Measurements from ENCODE around the gene SLC7A8. TPM values are rescaled to one million over a fixed set of nuclear protein-coding genes. Genes with fewer than 3 reads are reported as not detected.

Gene SLC7A8
- total and polyA plus RNA-seq, 4 experiments from 2014 or later = 0.56 to 4.1 (median 1.5) TPM

- Mint-ChIP-seq H3K27me3 (no peaks in the 10 kb centered on the region), H3K4me1 (peaks cover 0 to 9% (median 8%) of the 10 kb centered on the region in 4 donors), H3K4me3 (no peak overlapping the region), H3K27ac (no peak overlapping the region), H3K9me3 (no peaks in the 10 kb centered on the region), H3K36me3 (peaks cover 54 to 75% of the 10 kb centered on the region in 2 donors)
- ChIA-PET POLR2A (ENCODE audit: partially characterized antibody) (interaction anchor here (0.5 to 0.9 kb wide), 3 partner anchors 8 to 20 kb away, joined by 3 to 4 read pairs (median 3); partner anchors contain the start of gene ACIN1), CTCF (ENCODE audit: partially characterized antibody) (interaction anchor here (1.3 to 5.6 kb wide), 5 partner anchors 11 to 92 kb away, joined by 3 to 47 read pairs (median 6); partner anchors contain the start of genes ACIN1 and C14orf119)
- no peak overlapping the region for H3K4me3 ChIP-seq (ENCODE audit: low read length in 2 of 2)
- H3K27me3 ChIP-seq (ENCODE audit: insufficient read depth, low read length) = no peaks in the 10 kb centered on the region
- no peaks in the 10 kb centered on the region for H3K4me1 ChIP-seq (ENCODE audit: insufficient read depth, low read length)
- intact Hi-C loops (cut with micrococcal nuclease) = no loop called here
- no peak overlapping the region for H3K27ac ChIP-seq (ENCODE audit: low read depth, low read length)
- no peak for DNase-seq
- peaks cover 82% of the 10 kb centered on the region for H3K36me3 ChIP-seq (ENCODE audit: insufficient read depth, low read length)
- no peaks in the 10 kb centered on the region for H3K9me3 ChIP-seq (ENCODE audit: control insufficient read depth in 1 of 2, low read length in 2 of 2)
These were observed 103.7 kb downstream of the SLC7A8 start for GRCh38 chr14:23079716-23080115.

- no peaks in the 10 kb centered on the region for H3K9me3 Mint-ChIP-seq
- H3K4me3 Mint-ChIP-seq = no peak overlapping the region
- ChIA-PET POLR2A (ENCODE audit: partially characterized antibody) (no interaction called here), CTCF (ENCODE audit: partially characterized antibody) (interaction anchor here (1.1 to 5.6 kb wide), 7 partner anchors 10 to 92 kb away, joined by 3 to 47 read pairs (median 9); partner anchors contain the start of genes ACIN1, C14orf119 and CDH24)
- H3K27me3 Mint-ChIP-seq = no peaks in the 10 kb centered on the region
- Histone ChIP-seq H3K27me3 (ENCODE audit: insufficient read depth, low read length) (no peaks in the 10 kb centered on the region), H3K36me3 (ENCODE audit: insufficient read depth, low read length) (peaks cover 83% of the 10 kb centered on the region), H3K4me3 (ENCODE audit: low read length in 2 of 2) (no peak overlapping the region), H3K9me3 (ENCODE audit: control insufficient read depth in 1 of 2, low read length in 2 of 2) (no peaks in the 10 kb centered on the region), H3K4me1 (ENCODE audit: insufficient read depth, low read length) (no peaks in the 10 kb centered on the region), H3K27ac (ENCODE audit: low read depth, low read length) (no peak overlapping the region)
- peaks cover 51 to 80% of the 10 kb centered on the region in 2 donors for H3K36me3 Mint-ChIP-seq
- DNase-seq = no peak
- H3K4me1 Mint-ChIP-seq = peaks cover 0 to 9% (median 8%) of the 10 kb centered on the region in 4 donors
- H3K27ac Mint-ChIP-seq = peak overlapping the region in 1 of 7 donors; percentile 9
- intact Hi-C loops (cut with micrococcal nuclease) = no loop called here
These were observed 104.8 kb downstream of the SLC7A8 start for GRCh38 chr14:23078692-23079116.

GRCh38 chr14:23077962-23078361 is 105.5 kb downstream of the SLC7A8 start:
- peaks cover 51 to 79% of the 10 kb centered on the region in 2 donors for H3K36me3 Mint-ChIP-seq
- no peaks in the 10 kb centered on the region for H3K27me3 Mint-ChIP-seq
- Histone ChIP-seq H3K9me3 (ENCODE audit: control insufficient read depth in 1 of 2, low read length in 2 of 2) (no peaks in the 10 kb centered on the region), H3K27ac (ENCODE audit: low read depth, low read length) (no peak overlapping the region), H3K27me3 (ENCODE audit: insufficient read depth, low read length) (no peaks in the 10 kb centered on the region), H3K4me3 (ENCODE audit: low read length in 2 of 2) (no peak overlapping the region), H3K4me1 (ENCODE audit: insufficient read depth, low read length) (no peaks in the 10 kb centered on the region), H3K36me3 (ENCODE audit: insufficient read depth, low read length) (peaks cover 83% of the 10 kb centered on the region)
- intact Hi-C loops (cut with micrococcal nuclease) = loop anchor here (1.0 to 2.0 kb wide), 3 partner anchors 9 to 109 kb away; no protein-coding TSS in a partner anchor
- POLR2A ChIA-PET (ENCODE audit: partially characterized antibody) = interaction anchor here (0.9 to 2.4 kb wide), 4 partner anchors 9 to 43 kb away, joined by 3 to 16 read pairs (median 4); partner anchors contain the start of genes ACIN1 and C14orf119
- H3K9me3 Mint-ChIP-seq = no peaks in the 10 kb centered on the region
- DNase-seq = no peak
- peak overlapping the region in 1 of 7 donors; percentile 59 for H3K27ac Mint-ChIP-seq
- no peak overlapping the region for H3K4me3 Mint-ChIP-seq
- CTCF ChIA-PET (ENCODE audit: partially characterized antibody) = interaction anchor here (1.0 to 5.6 kb wide), 21 partner anchors 8 to 358 kb away, joined by 3 to 47 read pairs (median 6); partner anchors contain the start of genes ACIN1, C14orf119, CDH24 and CEBPE
- peaks cover 0 to 9% (median 8%) of the 10 kb centered on the region in 4 donors for H3K4me1 Mint-ChIP-seq

GRCh38 chr14:23076785-23077408 is 106.6 kb downstream of the SLC7A8 start:
- Histone ChIP-seq H3K4me3 (ENCODE audit: low read length in 2 of 2) (no peak overlapping the region), H3K27me3 (ENCODE audit: insufficient read depth, low read length) (no peaks in the 10 kb centered on the region), H3K27ac (ENCODE audit: low read depth, low read length) (no peak overlapping the region), H3K9me3 (ENCODE audit: control insufficient read depth in 1 of 2, low read length in 2 of 2) (no peaks in the 10 kb centered on the region), H3K4me1 (ENCODE audit: insufficient read depth, low read length) (peaks cover 5% of the 10 kb centered on the region), H3K36me3 (ENCODE audit: insufficient read depth, low read length) (peaks cover 87% of the 10 kb centered on the region)
- Mint-ChIP-seq H3K4me1 (peaks cover 6 to 15% (median 10%) of the 10 kb centered on the region in 4 donors), H3K4me3 (no peak overlapping the region), H3K27me3 (no peaks in the 10 kb centered on the region), H3K27ac (peak overlapping the region in 3 of 7 donors; percentile 16 to 70 (median 57)), H3K9me3 (no peaks in the 10 kb centered on the region), H3K36me3 (peaks cover 55 to 87% of the 10 kb centered on the region in 2 donors)
- CTCF ChIA-PET (ENCODE audit: partially characterized antibody) = interaction anchor here (0.6 to 5.6 kb wide), 34 partner anchors 8 to 359 kb away, joined by 3 to 47 read pairs (median 4); partner anchors contain the start of genes ACIN1, AJUBA, C14orf119 and CDH24
- intact Hi-C loops (cut with micrococcal nuclease) = loop anchor here (1.0 to 2.0 kb wide), 3 partner anchors 8 to 110 kb away; no protein-coding TSS in a partner anchor
- DNase-seq = peak in 4 of 5 donors; percentile 25 to 42 (median 38)
- POLR2A ChIA-PET (ENCODE audit: partially characterized antibody) = interaction anchor here (1.1 to 2.4 kb wide), 6 partner anchors 8 to 277 kb away, joined by 3 to 16 read pairs (median 4); partner anchors contain the start of genes ACIN1 and C14orf119

Other genes with a start within 250 kb of the SLC7A8 start
- 10 to 100 TPM; 32.6 to 35.7 TPM for gene HAUS4, start 226.6 kb downstream of the SLC7A8 start, total RNA-seq
- 10 to 100 TPM; 29.1 to 31.3 TPM for gene HAUS4, start 226.6 kb downstream of the SLC7A8 start, polyA plus RNA-seq
- 1 to 10 TPM; 2.8 to 3.9 TPM for gene AJUBA, start 201.1 kb downstream of the SLC7A8 start, total RNA-seq
- gene AJUBA, start 201.1 kb downstream of the SLC7A8 start, polyA plus RNA-seq = 1 to 10 TPM in 1 of 2 donors, under 1 TPM in 1; 0.30 to 1.3 TPM
- gene C14orf93, start 173.5 kb downstream of the SLC7A8 start, total RNA-seq = 10 to 100 TPM; 13.2 to 13.3 TPM
- gene C14orf93, start 173.5 kb downstream of the SLC7A8 start, polyA plus RNA-seq = 1 to 10 TPM; 6.0 to 7.9 TPM
- 10 to 100 TPM; 31.4 to 33.6 TPM for gene PSMB5, start 148.8 kb downstream of the SLC7A8 start, total RNA-seq
- 10 to 100 TPM; 52.9 to 56.6 TPM for gene PSMB5, start 148.8 kb downstream of the SLC7A8 start, polyA plus RNA-seq
- not detected for gene PSMB11, start 141.4 kb downstream of the SLC7A8 start, total RNA-seq
- gene PSMB11, start 141.4 kb downstream of the SLC7A8 start, polyA plus RNA-seq = not detected
- 1 to 10 TPM; 1.3 to 1.6 TPM for gene CDH24, start 126.1 kb downstream of the SLC7A8 start, total RNA-seq
- gene CDH24, start 126.1 kb downstream of the SLC7A8 start, polyA plus RNA-seq = under 1 TPM; 0.15 to 0.53 TPM
- gene ACIN1, start 88.5 kb downstream of the SLC7A8 start, total RNA-seq = 100 to 1,000 TPM; 317 to 327 TPM
- 10 to 100 TPM in 1 of 2 donors, 1 to 10 TPM in 1; 1.2 to 20.5 TPM for gene ACIN1, start 88.5 kb downstream of the SLC7A8 start, polyA plus RNA-seq
- gene C14orf119, start 88.2 kb downstream of the SLC7A8 start, total RNA-seq = 10 to 100 TPM; 49.7 to 54.0 TPM
- gene C14orf119, start 88.2 kb downstream of the SLC7A8 start, polyA plus RNA-seq = 100 to 1,000 TPM in 1 of 2 donors, 10 to 100 TPM in 1; 80.1 to 147 TPM
- gene CIROP, start 78.7 kb downstream of the SLC7A8 start, total RNA-seq = not detected
- not detected for gene CIROP, start 78.7 kb downstream of the SLC7A8 start, polyA plus RNA-seq
- gene CEBPE, start 64.4 kb downstream of the SLC7A8 start, total RNA-seq = under 1 TPM; 0.69 to 0.84 TPM
- under 1 TPM; 0.16 to 0.35 TPM for gene CEBPE, start 64.4 kb downstream of the SLC7A8 start, polyA plus RNA-seq
- gene RNF212B, start 54.3 kb upstream of the SLC7A8 start, total RNA-seq = not detected
- not detected for gene RNF212B, start 54.3 kb upstream of the SLC7A8 start, polyA plus RNA-seq
- 10 to 100 TPM; 21.0 to 21.7 TPM for gene HOMEZ, start 102.5 kb upstream of the SLC7A8 start, total RNA-seq
- 1 to 10 TPM; 1.5 to 5.7 TPM for gene HOMEZ, start 102.5 kb upstream of the SLC7A8 start, polyA plus RNA-seq
- 10 to 100 TPM; 82.3 to 87.3 TPM for gene PPP1R3E, start 119.2 kb upstream of the SLC7A8 start, total RNA-seq
- 1 to 10 TPM; 1.3 to 2.9 TPM for gene PPP1R3E, start 119.2 kb upstream of the SLC7A8 start, polyA plus RNA-seq
- gene BCL2L2, start 123.2 kb upstream of the SLC7A8 start, total RNA-seq = 1 to 10 TPM; 2.0 to 3.6 TPM
- gene BCL2L2, start 123.2 kb upstream of the SLC7A8 start, polyA plus RNA-seq = not detected
- gene PABPN1, start 137.8 kb upstream of the SLC7A8 start, total RNA-seq = 100 to 1,000 TPM; 194 to 196 TPM
- 100 to 1,000 TPM in 1 of 2 donors, 10 to 100 TPM in 1; 91.7 to 125 TPM for gene PABPN1, start 137.8 kb upstream of the SLC7A8 start, polyA plus RNA-seq
- gene SLC22A17, start 169.2 kb upstream of the SLC7A8 start, total RNA-seq = 10 to 100 TPM; 19.8 to 21.1 TPM
- 1 to 10 TPM; 2.9 to 3.9 TPM for gene SLC22A17, start 169.2 kb upstream of the SLC7A8 start, polyA plus RNA-seq
- gene EFS, start 181.5 kb upstream of the SLC7A8 start, total RNA-seq = not detected
- gene EFS, start 181.5 kb upstream of the SLC7A8 start, polyA plus RNA-seq = not detected
- gene IL25, start 189.1 kb upstream of the SLC7A8 start, total RNA-seq = not detected
- not detected for gene IL25, start 189.1 kb upstream of the SLC7A8 start, polyA plus RNA-seq
- not detected for gene CMTM5, start 193.4 kb upstream of the SLC7A8 start, total RNA-seq
- not detected for gene CMTM5, start 193.4 kb upstream of the SLC7A8 start, polyA plus RNA-seq
- not detected for gene MYH6, start 224.6 kb upstream of the SLC7A8 start, total RNA-seq
- not detected for gene MYH6, start 224.6 kb upstream of the SLC7A8 start, polyA plus RNA-seq

Data from CD4-positive, alpha-beta memory T cell (primary cell).